KOPT-K1 (cell line): ENCODE data around the gene OSBPL3.

Source experiments
- H3K27ac ChIP-seq: fragments of 200-600 bp; sonication (generic); 2 replicates; pipeline ENCODE4 v1.5.1; 2016; ENCODE audit warnings: antibody characterized with exemption, mild to moderate bottlenecking, low read depth, low read length; ENCODE audit not compliant: poor library complexity, severe bottlenecking
- H3K36me3 ChIP-seq: fragments of 200-600 bp; sonication (generic); 2 replicates; pipeline ENCODE4 v1.5.1; 2017; ENCODE audit warnings: antibody characterized with exemption, mild to moderate bottlenecking, low read length, moderate library complexity; ENCODE audit not compliant: insufficient read depth
- H3K9me3 ChIP-seq: fragments of 200-600 bp; sonication (generic); 2 replicates; pipeline ENCODE4 v1.5.1; 2017; ENCODE audit warnings: antibody characterized with exemption, low read length, mild to moderate bottlenecking; ENCODE audit not compliant: insufficient read depth, poor library complexity, severe bottlenecking

Gene OSBPL3

GRCh38 chr7:24769014-24769830 lies 210.8 kb downstream of the OSBPL3 start:
- no peaks in the 10 kb centered on the region for H3K36me3 ChIP-seq
- peaks cover 10% of the 10 kb centered on the region for H3K9me3 ChIP-seq
- H3K27ac ChIP-seq: no peak overlapping the region

DNA sequence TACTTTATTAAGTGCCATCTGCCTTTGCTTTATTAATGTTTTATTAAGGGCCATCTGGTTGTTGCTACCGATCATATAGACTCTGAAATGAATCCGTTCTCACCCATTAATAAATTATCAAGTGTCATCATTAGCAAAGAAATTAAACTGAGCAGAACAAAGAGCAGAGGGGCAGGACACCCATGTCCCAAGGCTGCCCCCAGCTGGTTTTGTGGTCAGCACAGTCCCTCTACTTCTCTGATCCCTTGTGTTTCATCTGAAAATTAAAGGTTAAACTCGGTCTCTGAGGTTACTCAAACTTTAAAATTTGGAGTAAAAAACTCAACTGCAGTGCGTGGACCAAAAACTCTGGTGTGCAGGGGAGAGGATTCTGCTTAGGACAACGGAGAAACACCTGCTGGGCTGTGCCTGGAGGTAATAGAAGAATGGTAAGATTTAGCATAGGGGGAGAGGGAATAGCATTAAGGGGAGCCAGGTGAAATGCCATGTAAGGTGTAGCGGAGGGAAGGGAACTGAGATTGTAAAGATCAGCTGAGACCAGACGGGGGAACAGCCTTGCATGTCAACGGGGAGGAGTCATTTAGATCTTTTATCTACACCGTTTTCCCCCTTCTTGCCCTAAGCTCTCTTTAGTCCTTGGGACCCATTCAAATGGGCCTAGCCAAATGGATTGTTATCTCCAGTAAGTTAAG lies 212.0 kb downstream of the OSBPL3 start:
- no peak overlapping the region for H3K27ac ChIP-seq
- H3K9me3 ChIP-seq: peaks cover 10% of the 10 kb centered on the region
- no peaks in the 10 kb centered on the region for H3K36me3 ChIP-seq

- H3K36me3 ChIP-seq: no peaks in the 10 kb centered on the region
- peaks cover 6% of the 10 kb centered on the region for H3K9me3 ChIP-seq
- no peak overlapping the region for H3K27ac ChIP-seq
Observed at GRCh38 chr7:24764972-24765744, 214.8 kb downstream of the OSBPL3 start.

DNA sequence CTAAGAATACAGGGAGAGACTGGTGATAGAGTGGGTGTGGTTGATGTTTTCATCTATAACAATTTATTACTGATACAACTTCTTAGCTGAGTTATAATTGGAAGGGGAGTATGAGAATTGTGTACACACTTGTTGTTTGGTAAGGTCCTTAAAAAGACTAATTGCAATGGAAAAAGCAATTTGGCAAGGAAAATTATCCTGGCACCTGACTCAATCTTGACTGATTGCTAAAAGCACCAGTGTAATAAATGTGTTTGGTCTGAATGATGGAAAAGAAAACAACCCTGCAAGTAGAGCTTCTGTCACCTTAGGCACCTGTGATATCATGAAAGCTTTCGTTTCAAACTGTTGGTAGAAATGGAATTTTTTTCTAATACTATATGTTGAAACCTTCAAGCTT lies 216.0 kb downstream of the OSBPL3 start:
- no peaks in the 10 kb centered on the region for H3K36me3 ChIP-seq

GRCh38 chr7:24763303-24763901 lies 216.6 kb downstream of the OSBPL3 start:
- peaks cover 5% of the 10 kb centered on the region for H3K9me3 ChIP-seq
- H3K36me3 ChIP-seq: no peaks in the 10 kb centered on the region
- no peak overlapping the region for H3K27ac ChIP-seq

More for the DNA sequence above, 216.0 kb downstream of the OSBPL3 start:
- no peak overlapping the region for H3K27ac ChIP-seq
- peaks cover 5% of the 10 kb centered on the region for H3K9me3 ChIP-seq

GRCh38 chr7:24762771-24763170 lies 217.2 kb downstream of the OSBPL3 start:
- Histone ChIP-seq H3K36me3 (no peaks in the 10 kb centered on the region), H3K27ac (no peak overlapping the region), H3K9me3 (peaks cover 5% of the 10 kb centered on the region)

DNA sequence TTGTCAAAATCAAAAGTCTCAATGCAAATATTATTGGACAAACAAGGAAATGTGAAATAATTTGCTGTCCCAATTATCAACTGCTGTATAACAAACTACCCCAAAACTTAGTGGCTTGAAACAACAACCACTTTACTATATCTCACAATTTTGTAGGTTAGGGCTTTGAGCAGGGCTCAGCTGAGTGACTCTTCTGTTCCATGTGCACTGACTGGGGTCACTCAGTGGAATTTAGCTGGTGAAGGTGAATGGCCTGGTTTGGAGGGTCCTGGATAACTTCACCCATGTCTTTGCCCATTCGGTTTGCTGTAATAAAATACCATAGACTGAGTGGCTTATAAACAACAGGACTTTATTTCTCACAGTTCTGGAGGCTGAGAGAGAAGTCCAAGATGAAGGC lies 219.0 kb downstream of the OSBPL3 start:
- Histone ChIP-seq H3K9me3 (peaks cover 5% of the 10 kb centered on the region), H3K36me3 (no peaks in the 10 kb centered on the region), H3K27ac (no peak overlapping the region)

- peaks cover 5% of the 10 kb centered on the region for H3K9me3 ChIP-seq
- H3K36me3 ChIP-seq: no peaks in the 10 kb centered on the region
- H3K27ac ChIP-seq: no peak within 1 kb of the TSS
Observed at GRCh38 chr7:24757353-24758275, 222.4 kb downstream of the OSBPL3 start, which contains the start of gene GSDME. GSDME (minus strand) TSS chr7:24757464; CDS start chr7:24749774, 7,690 bp downstream.

DNA sequence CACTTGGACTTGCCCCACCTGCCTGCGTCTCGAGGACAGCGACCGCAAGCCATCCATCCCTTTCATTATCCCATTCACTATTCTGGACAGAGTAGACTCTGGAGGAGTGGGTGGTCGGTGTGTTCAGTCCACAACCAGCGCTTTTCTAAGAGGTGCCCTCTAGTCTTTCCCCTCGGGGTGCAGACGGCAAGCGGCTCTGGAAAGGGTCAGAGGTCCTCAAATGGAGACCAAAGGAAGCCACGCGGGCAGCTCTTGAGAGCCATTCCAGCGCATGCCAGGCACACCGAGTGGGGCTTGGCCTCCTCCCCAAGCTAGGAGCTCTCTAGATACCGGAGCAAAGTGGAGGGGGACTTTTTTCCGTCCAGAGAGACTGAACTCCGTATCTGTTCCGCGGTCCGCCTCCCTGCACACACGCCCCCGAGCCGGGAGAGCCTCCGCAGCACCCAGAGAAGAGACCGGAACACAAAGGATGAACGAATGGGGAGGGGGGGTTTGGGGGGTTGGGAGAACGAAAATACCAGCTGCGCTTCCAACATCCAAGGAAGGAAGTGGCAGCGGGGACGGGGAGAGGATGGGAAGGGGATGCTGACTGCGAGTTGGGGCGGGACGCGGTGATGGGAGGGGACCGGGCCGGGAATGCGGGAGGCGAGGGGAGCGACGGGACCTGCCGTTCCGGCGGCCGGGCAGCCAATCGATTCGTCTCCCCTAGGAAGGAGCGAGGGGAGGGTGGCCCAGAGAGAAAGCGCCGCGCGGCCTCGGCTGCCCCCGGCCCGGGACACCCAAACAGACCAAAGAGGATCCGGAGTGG lies 223.2 kb downstream of the OSBPL3 start:
- no peak overlapping the region for H3K27ac ChIP-seq
- no peaks in the 10 kb centered on the region for H3K36me3 ChIP-seq
- H3K9me3 ChIP-seq: peaks cover 5% of the 10 kb centered on the region

- H3K27ac ChIP-seq: no peak overlapping the region
- H3K9me3 ChIP-seq: peaks cover 1% of the 10 kb centered on the region
- H3K36me3 ChIP-seq: no peaks in the 10 kb centered on the region
Observed at GRCh38 chr7:24755541-24756407, 224.2 kb downstream of the OSBPL3 start.

DNA sequence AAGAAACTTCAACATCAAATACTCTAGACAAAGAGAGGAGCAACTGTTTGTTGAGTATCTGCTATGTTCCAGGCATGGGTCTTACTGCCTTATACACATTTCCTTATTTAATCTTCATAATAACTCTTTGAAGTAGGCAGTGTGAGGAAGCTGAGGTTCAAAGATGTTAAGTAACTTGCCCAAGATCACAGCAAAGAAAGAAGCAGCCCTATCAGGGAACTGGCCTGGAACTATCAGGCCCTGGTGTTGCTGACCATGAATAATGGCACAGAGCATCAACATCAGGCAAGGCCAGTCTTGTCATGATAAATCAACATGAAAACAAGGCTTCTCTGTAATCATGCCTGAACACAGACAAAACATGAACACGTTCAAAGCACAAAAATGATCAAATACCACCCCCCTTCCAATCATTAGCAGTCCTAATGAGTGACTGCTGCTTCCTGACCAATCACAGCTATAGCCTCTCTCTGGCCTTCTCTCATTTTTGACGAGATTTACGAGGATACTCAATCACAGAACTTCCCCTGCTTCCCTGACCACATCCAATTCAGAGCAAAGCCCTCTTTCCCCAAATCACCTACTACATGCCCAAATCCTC lies 225.0 kb downstream of the OSBPL3 start:
- Histone ChIP-seq H3K9me3 (no peaks in the 10 kb centered on the region), H3K36me3 (no peaks in the 10 kb centered on the region), H3K27ac (no peak overlapping the region)

DNA sequence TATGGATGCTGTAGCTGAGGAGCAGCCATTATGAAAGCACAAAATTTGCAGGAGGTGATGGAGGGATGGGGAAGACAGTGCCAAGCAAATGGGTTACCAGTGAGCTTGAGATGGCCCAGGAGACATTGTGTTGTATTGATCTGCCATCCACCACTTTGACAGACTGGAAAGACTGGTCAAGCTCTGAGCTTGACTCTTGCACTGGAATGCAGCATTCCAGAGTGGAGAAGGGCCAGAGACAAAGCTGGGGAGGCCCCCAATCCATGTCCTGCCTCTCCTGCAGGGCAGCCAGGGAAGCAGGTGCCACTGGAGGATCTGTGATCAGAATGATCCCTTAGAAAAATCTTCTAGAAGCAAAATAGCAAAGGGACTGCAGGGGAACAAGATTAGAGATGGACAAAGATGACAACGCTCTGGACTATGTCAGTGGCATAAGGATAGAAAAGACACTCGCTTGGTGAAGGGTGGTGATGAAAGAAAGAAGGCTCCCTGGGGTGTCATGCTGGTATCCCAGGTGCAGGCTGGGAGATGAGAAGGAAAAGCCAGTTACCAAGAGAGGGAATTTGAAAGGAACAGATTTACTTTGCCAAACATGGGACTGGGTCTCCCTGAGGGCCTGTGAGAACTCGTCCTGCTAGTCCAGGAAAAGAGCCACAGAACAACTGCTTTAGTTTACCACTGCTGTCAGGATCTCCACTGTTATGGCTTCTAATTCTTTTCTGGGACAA lies 227.7 kb downstream of the OSBPL3 start:
- Histone ChIP-seq H3K36me3 (no peaks in the 10 kb centered on the region), H3K27ac (no peak overlapping the region), H3K9me3 (no peaks in the 10 kb centered on the region)
